GM12878 (cell line): ENCODE data around the gene IL17RC. TPM values are rescaled to one million over a fixed set of nuclear protein-coding genes. Genes with fewer than 3 reads are reported as not detected.

Source experiments
- ATAC-seq: fragments of 200-7000 bp; cut with Tn5 transposase; 3 replicates; pipeline ENCODE4 v1.9.1; 2020; ENCODE audit warnings: mild to moderate bottlenecking, moderate library complexity
- BruUV-seq: library from RNA; stranded (reverse); fragments of 400-500 nt; replicated peaks from 2 replicates; lab custom pipeline; 2021; lab: Mats Ljungman, UMichigan
- CTCF ChIA-PET: fragments of 300-600 bp; sonication (Branson Sonifier 250); formaldehyde crosslinking; extraction: SDS; loops from one replicate; lab custom pipeline; 2021; ENCODE audit warnings: inconsistent platforms; lab: Yijun Ruan, JAX
- POLR2A ChIA-PET: fragments of 350-600 bp; formaldehyde crosslinking; extraction: SDS; loops from one replicate; lab custom pipeline; 2021; ENCODE audit warnings: inconsistent platforms; lab: Charles Lee
- RAD21 ChIA-PET: fragments of 300-600 bp; sonication (Branson Sonifier 250); formaldehyde crosslinking; loops from one replicate; lab custom pipeline; 2023; ENCODE audit warnings: antibody characterized with exemption; ENCODE audit not compliant: unreplicated experiment; lab: Charles Lee
- SMC1A ChIA-PET: fragments of 300-600 bp; sonication (Branson Sonifier 250); formaldehyde crosslinking; loops from one replicate; lab custom pipeline; 2023; ENCODE audit not compliant: unreplicated experiment, uncharacterized antibody; lab: Charles Lee
- DNase-seq: peaks from one replicate; pipeline ENCODE4 v3.0.0-alpha.2; 2011; ENCODE audit warnings: low read depth, low spot score
- FAIRE-seq: peaks from 3 replicates; lab custom pipeline; 2011; peaks lifted over from hg19 to GRCh38; lab: Jason Lieb, UNC
- H2AFZ ChIP-seq: 2 replicates; pipeline ENCODE4 v1.6.0; 2011; ENCODE audit warnings: low read depth, low read length, control low read depth; ENCODE audit not compliant: control insufficient read depth
- H3K27ac ChIP-seq: 2 replicates; pipeline ENCODE4 v1.5.1; 2011; ENCODE audit warnings: control low read depth; ENCODE audit not compliant: control insufficient read depth, insufficient read depth
- H3K27me3 ChIP-seq, 2 experiments: replicated peaks in 1 of 2; 2 replicates each; pipeline versions ENCODE4 v1.6.0 to v1.6.1; 2011; ENCODE audit warnings: low read length in 1 of 2; ENCODE audit not compliant: control insufficient read depth in 2 of 2, insufficient read depth in 2 of 2
- H3K36me3 ChIP-seq, 2 experiments: 2 replicates each; pipeline ENCODE4 v1.5.1; 2011; ENCODE audit warnings: low read length in 1 of 2; ENCODE audit not compliant: control insufficient read depth in 2 of 2, insufficient read depth in 2 of 2
- H3K4me1 ChIP-seq: 2 replicates; pipeline ENCODE4 v1.6.1; 2011; ENCODE audit warnings: mild to moderate bottlenecking, low read length, moderate library complexity, mixed read lengths; ENCODE audit not compliant: control insufficient read depth, insufficient read depth
- H3K4me2 ChIP-seq: 2 replicates; pipeline ENCODE4 v1.6.0; 2011; ENCODE audit warnings: control low read depth; ENCODE audit not compliant: control insufficient read depth, insufficient read depth
- H3K4me3 ChIP-seq: fragments of 200-600 bp; sonication (generic); 2 replicates; pipeline ENCODE4 v1.5.1; 2016
- H3K79me2 ChIP-seq: 2 replicates; pipeline ENCODE4 v1.6.0; 2011; ENCODE audit warnings: low read length; ENCODE audit not compliant: control insufficient read depth, insufficient read depth
- H3K9ac ChIP-seq: 2 replicates; pipeline ENCODE4 v1.8.0; 2011; ENCODE audit warnings: low read length, control low read depth, mixed read lengths; ENCODE audit not compliant: control insufficient read depth, insufficient read depth
- H3K9me3 ChIP-seq: replicated peaks from 3 replicates; pipeline ENCODE4 v1.5.1; 2011; ENCODE audit warnings: mild to moderate bottlenecking, low read length; ENCODE audit not compliant: control insufficient read depth, insufficient read depth
- H4K20me1 ChIP-seq: 2 replicates; pipeline ENCODE4 v1.6.0; 2011; ENCODE audit not compliant: control insufficient read depth, insufficient read depth
- BCLAF1 ChIP-seq: fragments of 450-650 bp; IDR thresholded peaks from 2 replicates; pipeline ENCODE4 v1.6.1; 2017; ENCODE audit warnings: antibody characterized with exemption, mild to moderate bottlenecking, moderate library complexity
- ETV6 ChIP-seq, 2 experiments: fragments of 450-650 bp in 1 of 2; IDR thresholded peaks in 1 of 2; conservative IDR thresholded peaks in 1 of 2; 2 replicates each; pipeline ENCODE4 v1.6.1; 2014; ENCODE audit warnings: antibody characterized with exemption in 1 of 2, borderline replicate concordance in 1 of 2, low read depth in 1 of 2, mild to moderate bottlenecking in 1 of 2, moderate library complexity in 1 of 2
- POLR2AphosphoS2 ChIP-seq: IDR thresholded peaks from 2 replicates; pipeline ENCODE4 v1.6.1; 2011; ENCODE audit warnings: low read depth, mild to moderate bottlenecking, low read length, improper control_type of control experiment, moderate library complexity
- PRDM15 ChIP-seq: fragments of 450-650 bp; formaldehyde crosslinking; IDR thresholded peaks from 2 replicates; pipeline ENCODE4 v1.4.0; 2020; ENCODE audit warnings: mild to moderate bottlenecking, moderate library complexity
- RAD51 ChIP-seq: fragments of 450-650 bp; IDR thresholded peaks from 2 replicates; pipeline ENCODE4 v1.6.1; 2016; ENCODE audit warnings: moderate library complexity, mild to moderate bottlenecking, inconsistent platforms
- SREBF1 ChIP-seq: IDR thresholded peaks from 2 replicates; pipeline ENCODE4 v1.6.1; 2012; ENCODE audit warnings: mild to moderate bottlenecking, low read length
- SUZ12 ChIP-seq: fragments of 200-600 bp; sonication (generic); IDR thresholded peaks from one replicate; pipeline ENCODE4 v1.6.1; 2018; ENCODE audit warnings: antibody characterized with exemption, mild to moderate bottlenecking; ENCODE audit not compliant: unreplicated experiment
- USF1 ChIP-seq: IDR thresholded peaks from 2 replicates; pipeline ENCODE4 v1.6.1; 2011; ENCODE audit warnings: borderline replicate concordance, low read depth, mild to moderate bottlenecking, moderate library complexity, mixed read lengths, low read length; ENCODE audit not compliant: insufficient read depth; ENCODE audit errors: extremely low read length
- ZBTB40 ChIP-seq: fragments of 450-650 bp; IDR thresholded peaks from 2 replicates; pipeline ENCODE4 v1.6.1; 2016; ENCODE audit warnings: mild to moderate bottlenecking, moderate library complexity, borderline replicate concordance
- WGBS: methylation state at CpG from one replicate; pipeline ENCODE4 v1.1.6; 2016; ENCODE audit warnings: low lambda C conversion rate; ENCODE audit not compliant: insufficient replicate concordance, insufficient coverage; ENCODE audit errors: missing lambda C conversion rate; 5-methylcytosine and 5-hydroxymethylcytosine counted together
- in situ Hi-C: fragments of 300-500 bp; cut with MboI; formaldehyde crosslinking; loops from 9 replicates; pipeline ENCODE4 v1.14.3; 2018; ENCODE audit warnings: mixed read lengths
- intact Hi-C: fragments of 100-400 bp; cut with micrococcal nuclease; formaldehyde crosslinking; loops from one replicate; pipeline ENCODE4 v1.14.2; 2022; ENCODE audit not compliant: unreplicated experiment
- polyA plus RNA-seq, 11 experiments: library from polyadenylated mRNA; depleted of rRNA in 4 of 11; unstranded in 6 of 11; stranded (reverse) in 5 of 11; fragments of >200 nt; fragmentation: Nextera tagmentation in 4 of 11; fragmentation: Illumina TruSeq in 1 of 11; extraction: Ambion mirVana in 4 of 11; extraction: Trizol in 1 of 11; gene quantifications; 1 replicate in 1 of 11; 2 replicates in 10 of 11; pipeline versions ENCODE4 v1.2.1 to v1.2.3, GENCODE V29; 2011 to 2016; ENCODE audit warnings: inconsistent platforms in 2 of 11, missing spikeins in 2 of 11, low read depth in 1 of 11
- total RNA-seq, 4 experiments: library from RNA; depleted of rRNA in 3 of 4; stranded (reverse); fragments of >200 nt in 3 of 4; fragmentation: Illumina TruSeq in 1 of 4; extraction: Trizol in 1 of 4; gene quantifications; 2 replicates each; pipeline versions ENCODE4 v1.2.1 to v1.2.3, GENCODE V29; 2013 to 2021

IL17RC gene
- total and polyA plus RNA-seq, 10 of the 15 experiments (the other 5 are each of a cell fraction or from before 2014, with no cell fraction given): 0.07 to 4.4 (median 0.34) TPM; not detected in 3

GRCh38 chr3:9947025-9947995 lies 30.4 kb downstream of the IL17RC start:
- RAD21 ChIA-PET: no interaction called here
- WGBS: 97% methylated on average over 67 of the region's 86 CpGs
- Histone ChIP-seq H3K9ac (no peak overlapping the region), H3K4me3 (no peak overlapping the region), H3K4me1 (peaks cover 3% of the 10 kb centered on the region; the same call in 1 of the 2 replicates), H3K36me3 (peaks cover 0 to 6% of the 10 kb centered on the region in 2 experiments; a peak in 2 of 4 replicates), H3K27me3 (no peaks in the 10 kb centered on the region), H2AFZ (no peak overlapping the region), H3K79me2 (no peaks in the 10 kb centered on the region), H3K9me3 (no peaks in the 10 kb centered on the region), H3K4me2 (no peak overlapping the region), H3K27ac (no peak overlapping the region), H4K20me1 (no peaks in the 10 kb centered on the region)
- SMC1A ChIA-PET: no interaction called here
- CTCF ChIA-PET: no interaction called here
- FAIRE-seq: no peak
- ATAC-seq: no peak
- intact Hi-C loops: no loop called here
- DNase-seq: no peak
- in situ Hi-C loops: no loop called here
- BruUV-seq: no TSS peak
- POLR2A ChIA-PET: no interaction called here
- no peak for TF ChIP-seq USF1
- no peak for TF ChIP-seq PRDM15 (CRISPR knock-in tag)
- no peak for TF ChIP-seq SREBF1
- TF ChIP-seq ETV6 (conservative IDR thresholded peaks at IDR 0.05 in 1 of 2, IDR thresholded peaks at IDR 0.05 in 1 of 2; ENCODE audit: borderline replicate concordance in 1 of 2, low read depth in 1 of 2): no peak
- no peak for TF ChIP-seq SUZ12
- no peak for TF ChIP-seq POLR2AphosphoS2
- TF ChIP-seq BCLAF1: no peak
- no peak for TF ChIP-seq RAD51
- TF ChIP-seq ZBTB40: no peak
